ENCODE results near the gene KCNJ14.

GRCh38 chr19:48444129-48444935 is 11.0 kb upstream of the KCNJ14 start:
- TF ChIP-seq CTCF (IDR thresholded peaks at IDR 0.05) (no peak), POLR2A (IDR thresholded peaks at IDR 0.05) (no peak)

Measured in heart left ventricle (tissue), 13 donors.